Measurements from ENCODE around the gene ASB14. TPM values are rescaled to one million over a fixed set of nuclear protein-coding genes. Genes with fewer than 3 reads are reported as not detected.
"Not testable (repeated sequence)": the region's sequence is repeated elsewhere in the genome, so short reads cannot be mapped to it uniquely, and the experiment has no call there.

Gene ASB14
- total RNA-seq: not detected in 2 replicates

- DNase-seq (ENCODE audit: extremely low read depth, low read depth, low spot score): no peak
These were observed at the start of gene ASB14 for GRCh38 chr3:57292159-57292896. Gene ASB14, minus strand, starts transcription at chr3:57292685. Its CDS starts 652 bp downstream, at chr3:57292033.

- DNase-seq (ENCODE audit: extremely low read depth, low read depth, low spot score): not testable (repeated sequence)
These were observed 46.7 kb upstream of the ASB14 start for GRCh38 chr3:57339071-57339642.

GRCh38 chr3:57338272-57339070 is 46.0 kb upstream of the ASB14 start:
- DNase-seq (ENCODE audit: extremely low read depth, low read depth, low spot score): not testable (repeated sequence)

GRCh38 chr3:57335283-57335938 is 42.9 kb upstream of the ASB14 start:
- DNase-seq (ENCODE audit: extremely low read depth, low read depth, low spot score): no peak

GRCh38 chr3:57331078-57331610 is 38.7 kb upstream of the ASB14 start:
- no peak for DNase-seq (ENCODE audit: extremely low read depth, low read depth, low spot score)

- DNase-seq (ENCODE audit: extremely low read depth, low read depth, low spot score): not testable (repeated sequence)
These were observed 34.0 kb upstream of the ASB14 start for GRCh38 chr3:57326498-57326897.

- DNase-seq (ENCODE audit: extremely low read depth, low read depth, low spot score): no peak
These were observed 21.7 kb upstream of the ASB14 start for GRCh38 chr3:57314204-57314603.

GRCh38 chr3:57309769-57310360 is 17.4 kb upstream of the ASB14 start:
- DNase-seq (ENCODE audit: extremely low read depth, low read depth, low spot score): no peak

GRCh38 chr3:57303520-57303919 is 11.0 kb upstream of the ASB14 start:
- DNase-seq (ENCODE audit: extremely low read depth, low read depth, low spot score): not testable (repeated sequence)

- no peak for DNase-seq (ENCODE audit: extremely low read depth, low read depth, low spot score)
These were observed 5.6 kb upstream of the ASB14 start for GRCh38 chr3:57298041-57298440.

GRCh38 chr3:57292897-57293526 is 527 bp upstream of the ASB14 start:
- no peak for DNase-seq (ENCODE audit: extremely low read depth, low read depth, low spot score)

GRCh38 chr3:57288403-57288802 is 4.1 kb downstream of the ASB14 start:
- no peak for DNase-seq (ENCODE audit: extremely low read depth, low read depth, low spot score)

GRCh38 chr3:57287205-57287604 is 5.3 kb downstream of the ASB14 start:
- no peak for DNase-seq (ENCODE audit: extremely low read depth, low read depth, low spot score)

GRCh38 chr3:57283334-57283733 is 9.2 kb downstream of the ASB14 start:
- no peak for DNase-seq (ENCODE audit: extremely low read depth, low read depth, low spot score)

- DNase-seq (ENCODE audit: extremely low read depth, low read depth, low spot score): no peak
These were observed 10.8 kb downstream of the ASB14 start for GRCh38 chr3:57281715-57282114.

GRCh38 chr3:57279685-57280084 is 12.8 kb downstream of the ASB14 start:
- no peak for DNase-seq (ENCODE audit: extremely low read depth, low read depth, low spot score)

GRCh38 chr3:57278237-57278636 is 14.2 kb downstream of the ASB14 start:
- DNase-seq (ENCODE audit: extremely low read depth, low read depth, low spot score): no peak

GRCh38 chr3:57275393-57275792 is 17.1 kb downstream of the ASB14 start:
- DNase-seq (ENCODE audit: extremely low read depth, low read depth, low spot score): no peak

GRCh38 chr3:57274845-57275244 is 17.6 kb downstream of the ASB14 start:
- DNase-seq (ENCODE audit: extremely low read depth, low read depth, low spot score): no peak

- DNase-seq (ENCODE audit: extremely low read depth, low read depth, low spot score): no peak
These were observed 24.1 kb downstream of the ASB14 start for GRCh38 chr3:57268416-57268815.

Data from glomerular endothelial cell (primary cell).